Amygdala (tissue), 56 donors: ENCODE measurements around the gene ALDH16A1.
"Not testable (repeated sequence)": the region's sequence is repeated elsewhere in the genome, so short reads cannot be mapped to it uniquely, and the experiment has no call there.

ENCODE experiments used
- DNase-seq, 56 donors: peaks; one replicate each; lab custom pipeline; 2025; lab: John Stamatoyannopoulos, UW

Gene ALDH16A1

GRCh38 chr19:49438261-49438660 lies 14.8 kb upstream of the ALDH16A1 start:
- peak in 17 of 56 donors; percentile 14 to 50 (median 28) for DNase-seq

- DNase-seq: peak in 8 of 56 donors; percentile 3 to 59 (median 25)
Observed at GRCh38 chr19:49439836-49440235, 13.2 kb upstream of the ALDH16A1 start.

GRCh38 chr19:49440439-49441209 lies 12.4 kb upstream of the ALDH16A1 start:
- no peak for DNase-seq

GRCh38 chr19:49441210-49441959 lies 11.6 kb upstream of the ALDH16A1 start, which contains the start of gene SLC17A7:
Gene SLC17A7, minus strand, starts transcription at chr19:49441527. Its CDS starts 148 bp downstream, at chr19:49441379.
- peak in 11 of 56 donors; percentile 14 to 43 (median 19) for DNase-seq

- DNase-seq: peak in 1 of 56 donors; percentile 56
Observed at GRCh38 chr19:49441960-49442350, 11.1 kb upstream of the ALDH16A1 start.

- DNase-seq: peak in 4 of 56 donors; percentile 33 to 56 (median 35)
Observed at GRCh38 chr19:49442354-49442753, 10.7 kb upstream of the ALDH16A1 start.

- DNase-seq: peak in 23 of 56 donors; percentile 19 to 78 (median 36)
Observed at GRCh38 chr19:49442771-49443365, 10.2 kb upstream of the ALDH16A1 start.

- DNase-seq: peak; percentile 55 to 97 (median 92)
Observed at GRCh38 chr19:49443366-49444099, 9.5 kb upstream of the ALDH16A1 start.

- DNase-seq: not testable (repeated sequence)
Observed at GRCh38 chr19:49444100-49444700, 8.8 kb upstream of the ALDH16A1 start.

GRCh38 chr19:49445997-49446396 lies 7.0 kb upstream of the ALDH16A1 start:
- no peak for DNase-seq

- DNase-seq: peak in 3 of 56 donors; percentile 10 to 25 (median 23)
Observed at GRCh38 chr19:49447485-49448431, 5.3 kb upstream of the ALDH16A1 start.

- no peak for DNase-seq
Observed at GRCh38 chr19:49448432-49448786, 4.6 kb upstream of the ALDH16A1 start.

GRCh38 chr19:49450405-49450804 lies 2.6 kb upstream of the ALDH16A1 start:
- no peak for DNase-seq

GRCh38 chr19:49451430-49452181 lies 1.4 kb upstream of the ALDH16A1 start, which contains the start of gene PIH1D1:
Gene PIH1D1, minus strand, starts transcription at chr19:49451814. Its CDS starts 240 bp downstream, at chr19:49451574.
- DNase-seq: peak; percentile 32 to 99 (median 93)

- no peak for DNase-seq
Observed at GRCh38 chr19:49453757-49454240, 774 bp downstream of the ALDH16A1 start.

- no peak for DNase-seq
Observed at GRCh38 chr19:49455773-49456172, 2.7 kb downstream of the ALDH16A1 start.

- no peak for DNase-seq
Observed at GRCh38 chr19:49456326-49456725, 3.3 kb downstream of the ALDH16A1 start.

GRCh38 chr19:49458567-49458903 lies 5.5 kb downstream of the ALDH16A1 start:
- no peak for DNase-seq
